KMS-11 (cell line): ENCODE measurements around the gene CTDNEP1.

Experiments used
- H2AFZ ChIP-seq: fragments of 200-600 bp; sonication (generic); 2 replicates; pipeline ENCODE4 v1.6.1; 2016; ENCODE audit warnings: antibody characterized with exemption, mixed run types, low read depth
- H3K27ac ChIP-seq: fragments of 200-600 bp; sonication (generic); 2 replicates; pipeline ENCODE4 v1.6.1; 2016; ENCODE audit warnings: mild to moderate bottlenecking, mixed run types
- H3K27me3 ChIP-seq: fragments of 200-600 bp; sonication (generic); 2 replicates; pipeline ENCODE4 v1.6.1; 2017; ENCODE audit warnings: mild to moderate bottlenecking, low read depth, mixed run types, moderate library complexity; ENCODE audit not compliant: insufficient read depth
- H3K36me3 ChIP-seq: fragments of 200-600 bp; sonication (generic); 2 replicates; pipeline ENCODE4 v1.6.1; 2017; ENCODE audit warnings: mild to moderate bottlenecking, mixed run types; ENCODE audit not compliant: insufficient read depth
- H3K4me1 ChIP-seq: fragments of 200-600 bp; sonication (generic); 2 replicates; pipeline ENCODE4 v1.6.1; 2016; ENCODE audit warnings: mild to moderate bottlenecking, low read depth, mixed run types; ENCODE audit not compliant: poor library complexity, severe bottlenecking
- H3K4me2 ChIP-seq: fragments of 200-600 bp; sonication (generic); 2 replicates; pipeline ENCODE4 v1.7.0; 2016; ENCODE audit warnings: mild to moderate bottlenecking, mixed run types
- H3K4me3 ChIP-seq: fragments of 200-600 bp; sonication (generic); IDR thresholded peaks from 2 replicates; pipeline ENCODE4 v1.6.1; 2017; ENCODE audit warnings: low read depth, low read length, mixed read lengths; ENCODE audit not compliant: insufficient read depth
- H3K79me2 ChIP-seq: fragments of 200-600 bp; sonication (generic); 2 replicates; pipeline ENCODE4 v1.6.1; 2016; ENCODE audit warnings: low read depth, mixed run types; ENCODE audit not compliant: insufficient read depth
- H3K9ac ChIP-seq: fragments of 200-600 bp; sonication (generic); 2 replicates; pipeline ENCODE4 v1.6.1; 2016; ENCODE audit warnings: mild to moderate bottlenecking, mixed run types
- H4K20me1 ChIP-seq: fragments of 200-600 bp; sonication (generic); 2 replicates; pipeline ENCODE4 v1.6.1; 2016; ENCODE audit warnings: mild to moderate bottlenecking, mixed run types; ENCODE audit not compliant: insufficient read depth
- CTCF ChIP-seq: fragments of 200-600 bp; sonication (generic); conservative IDR thresholded peaks from 2 replicates; pipeline ENCODE4 v1.6.1; 2017; ENCODE audit warnings: low read depth, mild to moderate bottlenecking, antibody characterized with exemption, low read length, moderate library complexity, mixed read lengths

The CTDNEP1 gene

DNA sequence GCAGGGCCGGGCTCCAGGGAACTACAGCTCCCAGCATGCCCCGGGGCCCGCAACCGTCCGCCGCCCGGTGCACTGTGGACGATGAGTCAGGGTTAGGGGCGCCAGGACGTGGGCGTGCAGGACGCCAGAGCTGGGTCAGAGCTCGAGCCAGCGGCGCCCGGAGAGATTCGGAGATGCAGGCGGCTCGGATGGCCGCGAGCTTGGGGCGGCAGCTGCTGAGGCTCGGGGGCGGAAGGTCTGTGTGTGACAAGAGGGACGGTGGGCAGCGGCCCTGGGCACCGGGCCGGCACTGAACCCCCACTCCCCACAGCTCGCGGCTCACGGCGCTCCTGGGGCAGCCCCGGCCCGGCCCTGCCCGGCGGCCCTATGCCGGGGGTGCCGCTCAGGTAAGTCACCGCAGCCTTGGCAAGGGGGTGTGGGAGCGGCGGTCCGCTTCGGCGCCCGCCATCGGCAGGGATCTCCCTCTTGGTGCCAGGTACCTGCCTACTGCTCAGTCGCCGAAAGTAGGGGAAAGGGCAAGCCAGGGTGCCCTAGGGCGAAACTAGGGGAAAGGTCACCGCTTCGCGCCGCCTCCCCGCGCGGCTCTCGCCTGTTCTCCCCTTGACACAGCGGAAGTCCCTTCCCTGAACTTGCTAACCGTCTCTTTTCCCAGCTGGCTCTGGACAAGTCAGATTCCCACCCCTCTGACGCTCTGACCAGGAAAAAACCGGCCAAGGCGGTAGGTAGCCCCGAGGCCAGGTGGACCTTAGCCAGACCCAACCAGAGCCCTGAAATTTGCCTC, 31.5 kb downstream of the CTDNEP1 start, which contains the start of the genes ACADVL and DLG4:
ACADVL (plus strand) TSS at position 127 of the 781 bp plus-strand sequence; CDS start at position 174, 47 bp downstream.
DLG4 (minus strand) TSS at position 25 of the 781 bp plus-strand sequence.
- H3K27me3 ChIP-seq, result no peaks in the 10 kb centered on the region
- H3K4me3 ChIP-seq, result no peak within 1 kb of the TSS
- peak within 1 kb of the TSS; percentile 49; the same call in 1 of the 2 replicates for H3K9ac ChIP-seq
- peak within 1 kb of the TSS; percentile 20; the same call in 1 of the 2 replicates for H3K27ac ChIP-seq
- no peak within 1 kb of the TSS; the same call in 1 of the 2 replicates for H2AFZ ChIP-seq
- H4K20me1 ChIP-seq, result no peaks in the 10 kb centered on the region
- H3K79me2 ChIP-seq, result no peaks in the 10 kb centered on the region
- H3K4me1 ChIP-seq, result no peaks in the 10 kb centered on the region
- no peak for TF ChIP-seq CTCF
- H3K36me3 ChIP-seq, result no peaks in the 10 kb centered on the region
- peak within 1 kb of the TSS; percentile 33 for H3K4me2 ChIP-seq

DNA sequence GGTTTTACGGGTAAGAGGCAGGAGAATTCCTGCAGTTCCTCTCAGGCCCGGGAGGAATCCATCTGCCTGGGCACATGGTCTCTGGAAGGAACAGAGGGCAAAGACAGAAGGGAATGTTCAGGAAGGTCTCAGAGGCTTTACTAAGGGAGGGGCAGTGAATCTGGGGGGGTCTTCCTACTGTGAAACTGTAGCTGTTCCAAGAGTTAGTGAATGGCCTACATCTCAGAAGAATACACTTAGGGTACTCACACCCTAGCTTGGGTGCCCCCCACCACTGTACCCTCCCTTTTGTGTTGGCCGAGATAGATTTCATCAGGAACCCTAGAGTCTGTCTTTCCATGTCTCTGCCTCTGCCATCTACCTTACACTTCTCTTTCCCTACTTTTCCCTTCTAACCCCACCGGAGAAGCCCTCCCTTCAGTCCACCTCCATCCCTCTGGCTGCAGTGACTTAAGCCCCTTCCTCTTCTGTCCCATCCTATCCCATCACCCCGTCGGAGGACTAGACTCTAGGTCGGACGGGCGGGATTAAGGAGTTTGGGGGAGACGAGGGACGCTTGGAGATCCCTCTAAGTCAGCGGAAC, 32.2 kb downstream of the CTDNEP1 start:
- H3K4me2 ChIP-seq, result no peak overlapping the region
- H3K27me3 ChIP-seq, result no peaks in the 10 kb centered on the region
- H4K20me1 ChIP-seq, result no peaks in the 10 kb centered on the region
- no peak overlapping the region for H3K4me3 ChIP-seq
- no peak overlapping the region; the same call in 1 of the 2 replicates for H2AFZ ChIP-seq
- no peaks in the 10 kb centered on the region for H3K79me2 ChIP-seq
- no peaks in the 10 kb centered on the region for H3K36me3 ChIP-seq
- no peak overlapping the region for H3K9ac ChIP-seq
- no peak overlapping the region for H3K27ac ChIP-seq
- no peaks in the 10 kb centered on the region for H3K4me1 ChIP-seq
- no peak for TF ChIP-seq CTCF

DNA sequence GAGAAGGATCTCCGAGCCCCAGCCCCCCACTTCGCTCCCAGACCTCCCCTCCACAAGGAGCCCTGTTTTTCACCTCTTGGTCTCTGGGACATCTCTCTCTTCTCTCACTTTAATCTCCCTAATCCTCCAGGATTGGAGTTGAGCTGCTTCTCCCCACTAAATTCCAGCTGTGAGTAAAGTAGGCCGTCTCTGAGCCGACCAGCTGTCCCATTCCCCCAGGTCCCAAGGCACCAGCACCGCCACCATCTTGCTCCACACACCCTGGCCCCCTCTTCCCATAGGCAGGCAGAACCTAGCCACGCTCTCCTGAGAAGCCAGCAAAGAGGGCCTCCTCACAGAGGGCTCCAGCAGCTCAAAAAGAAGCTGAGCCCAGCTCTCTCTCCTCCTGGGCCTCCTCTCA, 32.8 kb downstream of the CTDNEP1 start:
- Histone ChIP-seq H3K36me3 (no peaks in the 10 kb centered on the region), H3K4me2 (no peak overlapping the region), H3K27ac (no peak overlapping the region), H2AFZ (no peak overlapping the region), H3K9ac (no peak overlapping the region), H3K27me3 (no peaks in the 10 kb centered on the region), H3K79me2 (no peaks in the 10 kb centered on the region), H3K4me3 (no peak overlapping the region), H4K20me1 (no peaks in the 10 kb centered on the region), H3K4me1 (no peaks in the 10 kb centered on the region)
- no peak for TF ChIP-seq CTCF

DNA sequence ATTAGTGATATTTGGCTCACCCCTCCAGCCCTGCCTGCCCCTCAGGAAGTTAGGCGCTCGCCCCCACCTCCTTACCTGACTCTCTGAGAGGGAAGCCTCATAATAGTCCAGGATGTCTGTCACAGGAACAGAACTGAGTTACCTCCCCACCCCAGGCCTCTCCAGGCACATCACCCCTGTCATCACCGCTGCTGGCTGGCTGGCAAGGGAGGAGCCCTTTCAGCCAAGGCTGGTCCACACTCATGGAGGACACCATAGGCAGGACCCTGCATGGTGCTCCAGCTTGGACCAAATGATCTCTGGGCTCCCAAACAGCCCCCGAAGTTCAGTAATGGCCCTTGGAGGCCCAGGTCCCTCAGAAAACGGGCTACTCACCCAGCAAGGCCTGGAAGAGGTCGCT, 33.4 kb downstream of the CTDNEP1 start:
- H3K4me2 ChIP-seq, result no peak overlapping the region
- no peaks in the 10 kb centered on the region for H3K27me3 ChIP-seq
- no peak overlapping the region for H3K27ac ChIP-seq
- H4K20me1 ChIP-seq, result no peaks in the 10 kb centered on the region
- H3K36me3 ChIP-seq, result no peaks in the 10 kb centered on the region
- no peak overlapping the region for H2AFZ ChIP-seq
- H3K4me3 ChIP-seq, result no peak overlapping the region
- H3K9ac ChIP-seq, result no peak overlapping the region
- no peak for TF ChIP-seq CTCF
- H3K4me1 ChIP-seq, result no peaks in the 10 kb centered on the region
- no peaks in the 10 kb centered on the region for H3K79me2 ChIP-seq
